Activated T-cell treated with anti-CD3 and anti-CD28 coated beads for 4 hours (primary cell): ENCODE data around the gene PAEP.
"Not testable (repeated sequence)": the region's sequence is repeated elsewhere in the genome, so short reads cannot be mapped to it uniquely, and the experiment has no call there.

Experiments used
- DNase-seq: peaks from one replicate; pipeline ENCODE4 v3.0.0-alpha.2; 2020

The PAEP gene

DNA sequence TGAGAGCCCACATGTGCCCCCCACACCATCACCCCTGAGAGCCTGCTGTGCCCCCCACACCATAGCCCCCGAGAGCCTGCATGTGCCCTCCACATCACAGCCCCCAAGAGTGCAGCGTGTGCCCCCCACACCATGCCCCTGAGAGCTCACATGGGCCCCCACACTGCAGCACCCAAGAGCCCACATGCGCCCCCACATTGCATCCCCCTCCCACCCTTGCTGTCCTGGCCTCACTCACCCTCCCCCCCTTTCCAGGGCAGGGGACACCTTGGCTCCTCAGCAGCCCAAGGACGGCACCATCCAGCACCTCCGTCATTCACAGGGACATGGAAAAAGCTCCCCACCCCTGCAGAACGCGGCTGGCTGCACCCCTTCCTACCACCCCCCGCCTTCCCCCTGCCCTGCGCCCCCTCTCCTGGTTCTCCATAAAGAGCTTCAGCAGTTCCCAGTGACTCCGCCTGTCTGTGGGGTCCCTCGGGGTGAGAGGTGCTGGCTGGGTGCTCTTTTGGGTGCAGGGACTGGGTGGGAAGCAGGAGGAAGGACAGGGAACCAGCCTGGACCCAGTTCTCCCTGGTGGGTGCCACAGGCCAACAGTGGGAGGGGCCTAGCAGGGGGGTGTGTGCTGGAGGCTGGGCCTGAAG lies 35.3 kb upstream of the PAEP start:
- DNase-seq: no peak

DNA sequence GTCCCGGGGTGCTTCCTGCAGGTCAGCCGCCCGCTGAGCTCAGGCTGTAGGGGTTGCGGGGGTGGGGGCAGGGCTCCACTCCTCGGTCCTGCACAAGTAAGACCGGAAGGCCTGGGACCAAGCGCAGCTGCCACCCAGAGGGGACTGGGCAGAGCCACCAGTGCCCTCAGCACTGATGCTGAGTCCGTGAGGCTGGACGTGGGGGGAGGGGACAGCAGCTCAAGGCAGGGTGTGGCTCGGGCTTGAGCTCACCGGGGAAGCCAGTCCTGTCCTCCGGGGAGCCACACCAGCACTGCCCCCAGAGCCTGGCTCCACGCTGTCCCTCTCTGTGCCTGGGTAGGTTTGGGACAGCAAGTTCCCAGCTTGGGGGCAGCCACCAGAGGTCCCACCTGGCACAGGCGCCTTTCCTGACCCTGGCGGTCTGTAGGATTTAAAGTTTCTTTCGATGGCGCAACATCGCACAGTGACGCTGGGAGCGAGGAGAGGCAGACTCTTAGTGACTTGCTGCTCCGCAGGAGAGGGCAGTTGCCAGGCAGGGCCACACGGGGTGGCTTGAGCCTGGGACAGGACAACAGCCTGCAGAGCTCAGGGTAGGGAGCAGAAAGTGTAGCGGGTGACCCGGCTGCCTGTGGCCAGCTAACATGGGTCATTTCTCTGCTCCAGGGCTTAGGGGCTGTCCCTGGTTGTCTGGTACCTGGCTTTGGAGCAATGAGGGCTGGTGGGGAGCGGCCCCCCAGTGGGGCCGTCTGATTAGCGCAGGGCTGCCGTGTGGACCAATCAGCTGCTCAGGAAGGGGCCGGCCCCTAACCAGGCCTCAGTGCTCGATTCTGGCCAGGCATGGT lies 34.6 kb upstream of the PAEP start:
- DNase-seq: no peak

DNA sequence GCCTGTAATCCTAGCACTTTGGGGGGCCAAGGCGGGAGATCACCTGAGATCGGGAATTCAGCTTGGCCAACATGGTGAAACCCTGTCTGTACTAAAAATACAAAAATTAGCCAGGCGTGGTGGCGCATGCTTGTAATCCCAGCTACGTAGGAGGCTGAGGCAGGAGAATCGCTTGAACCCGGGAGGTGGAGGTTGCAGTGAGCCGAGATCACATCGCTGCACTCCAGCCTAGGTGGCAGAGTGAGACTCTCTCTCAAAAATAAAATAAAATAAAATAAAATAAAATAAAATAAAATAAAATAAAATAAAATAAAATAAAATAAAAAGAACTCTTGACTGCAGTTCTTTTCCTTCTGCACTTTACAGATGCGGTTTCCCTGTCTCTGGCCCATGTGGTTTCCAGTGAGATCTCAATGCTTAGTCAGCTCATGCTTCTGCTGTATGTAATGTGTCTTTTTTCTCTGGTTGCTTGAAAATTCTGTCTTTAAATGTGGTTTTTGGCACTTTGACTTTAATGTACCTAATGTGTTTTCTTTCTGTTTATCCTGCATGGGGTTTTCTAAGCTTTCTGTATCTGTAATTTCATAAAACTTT lies 32.6 kb upstream of the PAEP start:
- not testable (repeated sequence) for DNase-seq

DNA sequence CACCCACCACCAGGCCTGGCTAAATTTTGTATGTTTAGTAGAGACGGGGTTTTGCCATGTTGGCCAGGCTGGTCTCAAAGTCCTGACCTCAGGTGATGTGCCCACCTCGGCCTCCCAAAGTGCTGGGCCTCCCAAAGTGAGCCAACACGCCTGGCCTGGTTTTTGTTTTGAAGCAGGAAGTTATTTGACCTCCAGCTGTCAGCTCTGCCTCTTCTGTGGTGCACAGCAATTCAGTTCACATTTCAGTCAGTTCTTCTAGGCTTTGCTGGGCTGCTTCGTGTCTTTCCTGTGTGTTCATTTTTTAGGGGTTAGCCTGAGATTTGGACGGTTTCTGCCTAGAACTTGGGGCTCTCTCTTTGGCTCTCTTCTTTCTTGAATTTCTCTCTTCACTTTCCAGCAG lies 31.4 kb upstream of the PAEP start:
- DNase-seq: no peak

DNA sequence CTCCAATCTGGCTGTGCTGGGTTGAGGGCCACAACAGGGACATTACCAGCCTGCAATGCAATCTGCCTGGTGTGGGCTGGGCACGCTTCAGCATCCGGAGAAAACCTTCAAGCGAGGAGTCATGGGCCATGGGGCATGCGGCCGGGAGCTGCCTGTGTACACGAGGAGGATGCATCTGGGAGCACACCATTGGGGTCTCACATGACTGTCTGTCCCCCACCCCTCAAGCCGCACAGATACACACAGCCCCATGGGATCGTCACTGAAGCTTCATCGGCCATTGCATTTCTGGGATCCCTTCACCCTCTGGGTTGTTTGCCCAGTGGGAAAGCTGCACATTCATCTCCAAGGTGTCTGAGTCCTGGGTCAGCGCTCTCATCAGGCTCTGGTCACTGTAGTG lies 30.5 kb upstream of the PAEP start:
- no peak for DNase-seq

DNA sequence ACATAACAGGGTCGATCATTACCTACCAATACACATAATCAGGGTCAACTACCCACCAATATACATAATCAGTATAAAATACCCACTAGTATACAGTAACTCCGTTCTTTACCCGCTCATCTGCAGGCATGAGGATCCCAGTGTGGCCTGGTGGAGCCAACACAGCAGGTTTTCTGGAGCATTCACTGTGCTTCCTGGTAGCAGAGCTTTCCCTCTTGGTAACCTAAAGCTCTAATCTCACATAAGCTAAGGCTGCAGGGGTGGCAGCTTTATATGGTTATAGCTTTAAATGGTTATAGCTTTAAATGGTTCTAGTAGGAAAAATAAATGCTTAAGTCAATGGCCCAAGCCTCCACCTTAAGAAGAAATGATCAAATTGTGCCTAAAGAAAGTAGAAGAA lies 28.4 kb upstream of the PAEP start:
- DNase-seq: no peak

DNA sequence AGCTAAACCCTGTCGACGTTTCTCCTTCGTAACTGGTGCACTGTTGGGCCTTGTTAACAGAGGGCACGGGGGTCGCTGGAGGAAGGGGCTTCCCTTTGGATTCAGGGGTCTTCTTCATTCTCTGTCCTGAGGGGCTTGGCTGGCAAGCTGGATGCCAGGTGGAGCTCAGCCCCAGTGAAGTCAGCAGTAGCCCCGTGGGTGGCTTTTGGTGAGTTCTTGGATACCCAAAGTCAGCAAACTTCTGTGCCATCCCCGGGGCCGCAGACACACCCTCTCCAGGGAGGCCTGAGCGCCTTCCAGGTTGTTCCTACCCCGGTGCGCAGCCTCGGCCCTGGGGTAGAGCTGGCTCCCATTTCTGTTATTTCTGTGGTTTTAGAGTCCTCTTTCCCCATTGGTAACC lies 27.9 kb upstream of the PAEP start:
- DNase-seq: no peak

DNA sequence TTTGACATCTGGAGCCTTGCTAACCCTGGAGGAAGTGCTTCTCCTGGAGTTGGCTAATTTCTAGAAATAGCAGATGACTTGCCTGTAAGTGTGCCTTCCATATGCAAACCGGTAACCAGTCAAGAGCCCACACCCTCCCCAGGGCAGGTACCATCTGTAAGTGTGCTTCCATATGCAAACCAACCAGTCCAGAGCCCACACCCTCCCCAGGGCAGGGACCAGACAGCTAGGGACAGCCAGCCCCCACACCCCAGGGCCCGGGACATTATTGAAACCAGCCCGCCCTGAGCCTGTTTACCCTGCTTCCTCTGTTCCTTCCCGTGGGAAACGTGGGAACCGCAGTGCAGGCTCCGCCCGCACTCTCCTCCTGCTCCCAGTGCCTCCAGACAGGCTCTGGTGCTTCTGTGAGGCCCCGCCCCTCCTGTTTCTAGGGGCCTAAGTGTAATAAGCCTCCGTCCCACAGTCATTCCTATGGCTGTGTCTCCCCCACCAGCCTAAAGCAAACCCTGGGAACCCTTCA lies 27.3 kb upstream of the PAEP start:
- DNase-seq: not testable (repeated sequence)

DNA sequence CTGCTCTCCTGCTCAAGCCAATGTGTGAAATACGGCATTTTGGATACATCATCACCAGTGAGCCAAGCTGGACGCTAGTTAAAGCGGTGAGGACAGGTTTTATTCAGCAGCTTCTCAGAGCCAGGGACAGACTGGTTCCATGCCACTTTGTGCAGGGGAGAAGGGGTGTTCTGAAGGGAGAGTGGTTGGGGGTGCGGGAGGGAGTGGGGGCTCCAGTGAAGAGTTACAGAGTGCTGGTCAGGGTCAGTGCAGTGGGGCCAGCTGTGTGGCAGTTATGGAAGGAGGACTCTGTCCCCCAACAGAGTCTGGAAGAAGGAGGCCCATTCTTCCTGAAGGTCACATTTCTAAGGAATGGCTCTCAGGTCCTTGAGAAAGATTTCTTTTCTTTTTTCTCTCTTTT lies 26.7 kb upstream of the PAEP start:
- DNase-seq: not testable (repeated sequence)

DNA sequence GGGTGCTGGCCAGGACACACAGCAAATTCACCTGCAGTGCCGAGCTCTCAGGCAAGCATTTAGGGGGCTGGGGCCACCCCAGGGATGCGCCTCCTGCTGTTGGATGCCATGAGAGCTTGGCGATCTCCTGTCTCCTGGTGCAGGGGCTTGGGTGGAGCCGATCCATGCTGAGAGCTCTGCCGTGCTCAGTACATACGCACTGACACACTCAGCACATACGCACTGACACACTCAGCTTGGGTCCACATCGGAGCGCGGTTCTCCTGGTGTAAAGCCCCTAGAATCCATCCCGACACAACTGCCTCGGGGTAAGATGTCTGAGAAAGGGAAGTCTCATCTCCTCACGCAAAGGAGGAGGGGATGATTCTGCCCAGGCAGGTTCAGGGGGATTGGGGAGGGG lies 25.9 kb upstream of the PAEP start:
- not testable (repeated sequence) for DNase-seq

DNA sequence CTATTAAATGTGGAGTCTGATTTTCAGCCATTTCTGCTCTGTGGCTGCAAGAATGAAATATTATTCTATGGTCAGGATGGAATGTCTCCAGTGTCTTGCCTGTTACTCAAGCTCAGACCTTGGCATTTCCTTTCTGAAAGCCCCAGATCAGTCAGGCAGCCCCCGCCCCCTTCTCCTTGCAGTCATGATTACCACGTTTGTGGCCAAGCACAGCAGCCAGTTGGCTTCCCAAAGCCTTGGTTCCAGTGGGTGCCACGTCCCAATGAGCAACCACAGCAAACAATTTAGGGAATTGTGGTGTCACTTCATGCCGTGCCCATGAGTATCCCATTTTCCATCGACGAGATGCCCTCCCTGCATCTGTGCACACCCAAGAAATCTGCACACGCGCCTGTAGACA lies 25.3 kb upstream of the PAEP start:
- DNase-seq: no peak

DNA sequence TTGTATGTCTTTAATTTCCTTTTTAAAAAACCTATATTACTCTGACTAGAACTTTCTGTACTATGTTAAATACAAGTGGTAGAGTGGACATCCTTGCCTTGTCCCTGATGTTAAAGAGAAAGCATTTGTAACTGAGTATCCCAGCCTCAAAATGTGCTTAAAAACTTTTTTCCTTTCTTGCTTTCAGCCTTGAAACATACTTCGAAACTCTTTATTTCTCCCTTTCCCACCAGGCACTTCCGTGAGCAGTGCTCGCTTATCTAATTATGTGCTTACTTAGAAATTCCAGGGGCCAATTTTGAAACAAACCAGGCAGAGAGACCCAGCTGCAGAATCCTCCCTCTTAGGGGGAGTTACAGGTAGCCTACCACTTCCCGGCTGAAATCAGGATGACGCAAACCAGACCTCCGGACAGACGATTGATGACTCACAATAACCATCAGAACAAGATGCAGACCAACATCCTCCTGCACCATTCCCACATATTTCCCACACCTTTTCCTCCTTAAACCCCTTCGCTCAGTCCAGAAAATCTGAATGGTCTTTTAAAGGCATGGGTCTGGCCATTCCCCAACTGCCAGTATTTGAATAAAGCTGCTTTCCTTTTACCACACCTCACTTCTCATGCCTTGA lies 18.2 kb upstream of the PAEP start:
- not testable (repeated sequence) for DNase-seq

DNA sequence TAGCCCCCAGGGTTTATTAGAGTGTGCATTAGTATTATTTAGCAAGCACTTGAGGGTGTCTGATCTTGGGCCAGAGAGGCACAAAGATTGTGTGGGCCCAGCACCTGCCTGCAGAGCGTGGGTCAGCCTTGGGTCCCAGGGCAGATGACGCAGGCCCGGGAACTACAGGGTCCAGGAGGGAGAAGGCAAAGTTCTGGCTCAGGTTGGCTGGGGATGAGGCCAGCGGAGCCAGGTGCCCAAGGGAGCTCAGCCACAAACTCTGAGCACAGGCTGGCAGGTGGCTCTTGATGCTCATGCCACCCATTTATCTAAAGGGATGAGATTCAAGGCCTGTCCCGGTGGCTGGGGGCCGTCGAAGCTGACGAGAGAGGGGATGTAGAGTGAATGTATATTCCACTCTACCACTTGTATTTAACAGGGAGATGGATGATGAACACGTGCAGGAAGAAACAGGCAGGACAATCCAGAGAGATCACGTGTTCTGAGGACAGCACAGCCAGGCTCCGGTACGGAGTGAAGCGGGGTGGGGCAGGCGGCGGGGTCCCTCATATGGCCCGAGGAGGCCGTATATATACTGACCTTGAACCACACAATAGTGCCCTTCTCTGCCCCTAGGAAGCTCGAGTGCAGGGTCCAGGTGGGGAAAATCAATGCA lies 16.4 kb upstream of the PAEP start:
- DNase-seq: no peak

DNA sequence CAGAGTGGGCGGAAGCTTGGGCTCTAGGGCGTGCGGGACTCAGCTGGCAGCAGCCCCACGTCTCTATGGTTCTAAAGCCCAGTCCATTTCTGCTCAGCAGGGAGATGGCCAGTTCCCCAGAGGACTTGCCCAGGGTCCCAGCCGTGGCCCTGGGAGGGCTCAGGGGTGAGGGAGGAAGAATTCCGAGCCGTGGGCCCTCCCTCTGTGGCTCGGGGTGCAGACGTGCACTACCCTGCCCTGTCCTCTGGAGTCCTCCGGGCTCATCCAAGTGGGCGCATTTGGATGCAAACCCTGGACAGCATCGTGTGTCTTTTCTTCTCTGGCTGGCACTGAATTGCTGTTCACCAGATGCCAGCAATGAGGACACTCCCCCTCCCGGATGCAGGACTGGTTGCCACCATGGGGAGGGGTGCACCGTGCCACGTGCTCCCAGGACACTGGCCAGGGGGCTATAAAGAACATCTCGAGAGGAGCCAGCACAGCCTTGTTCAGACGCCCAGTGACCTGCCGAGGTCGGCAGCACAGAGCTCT lies 15.8 kb upstream of the PAEP start, which contains the start of gene OBP2A:
Gene OBP2A, plus strand, starts transcription at position 481 of the 531 bp plus-strand sequence. CDS start 55 bp downstream, outside the sequence.
- DNase-seq: not testable (repeated sequence)

DNA sequence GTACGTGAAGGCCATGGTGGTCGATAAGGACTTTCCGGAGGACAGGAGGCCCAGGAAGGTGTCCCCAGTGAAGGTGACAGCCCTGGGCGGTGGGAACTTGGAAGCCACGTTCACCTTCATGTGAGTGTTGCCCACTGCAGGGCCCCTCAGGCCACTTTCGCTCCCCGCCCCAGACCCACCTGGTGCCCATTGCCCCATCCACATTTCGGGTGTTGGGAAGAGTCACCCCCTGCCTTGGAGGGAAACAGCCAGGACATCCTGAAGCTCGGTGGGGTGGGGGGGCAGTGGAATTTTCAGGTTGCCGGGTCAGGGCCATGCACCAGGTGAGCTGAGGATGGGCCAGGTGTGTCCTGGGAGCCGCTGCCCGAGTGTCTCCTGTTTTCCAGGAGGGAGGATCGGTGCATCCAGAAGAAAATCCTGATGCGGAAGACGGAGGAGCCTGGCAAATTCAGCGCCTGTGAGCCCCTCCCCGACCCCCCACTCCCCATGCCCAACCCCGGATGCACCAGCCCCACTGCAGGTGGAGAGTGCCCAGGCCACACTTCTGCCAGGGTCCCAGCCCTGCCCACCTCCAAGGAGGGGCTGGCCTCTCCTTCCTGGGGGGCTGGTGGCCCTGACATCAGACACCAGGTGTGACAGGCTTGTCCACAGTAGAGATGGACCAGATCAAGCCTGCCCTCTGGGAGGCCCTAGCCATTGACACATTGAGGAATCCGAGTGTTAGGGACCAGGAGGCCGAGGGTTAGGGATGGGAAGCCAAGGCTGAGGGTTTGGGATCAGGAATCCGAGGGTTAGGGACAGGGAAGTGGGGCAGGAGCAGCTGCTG lies 14.6 kb upstream of the PAEP start:
- DNase-seq: not testable (repeated sequence)

DNA sequence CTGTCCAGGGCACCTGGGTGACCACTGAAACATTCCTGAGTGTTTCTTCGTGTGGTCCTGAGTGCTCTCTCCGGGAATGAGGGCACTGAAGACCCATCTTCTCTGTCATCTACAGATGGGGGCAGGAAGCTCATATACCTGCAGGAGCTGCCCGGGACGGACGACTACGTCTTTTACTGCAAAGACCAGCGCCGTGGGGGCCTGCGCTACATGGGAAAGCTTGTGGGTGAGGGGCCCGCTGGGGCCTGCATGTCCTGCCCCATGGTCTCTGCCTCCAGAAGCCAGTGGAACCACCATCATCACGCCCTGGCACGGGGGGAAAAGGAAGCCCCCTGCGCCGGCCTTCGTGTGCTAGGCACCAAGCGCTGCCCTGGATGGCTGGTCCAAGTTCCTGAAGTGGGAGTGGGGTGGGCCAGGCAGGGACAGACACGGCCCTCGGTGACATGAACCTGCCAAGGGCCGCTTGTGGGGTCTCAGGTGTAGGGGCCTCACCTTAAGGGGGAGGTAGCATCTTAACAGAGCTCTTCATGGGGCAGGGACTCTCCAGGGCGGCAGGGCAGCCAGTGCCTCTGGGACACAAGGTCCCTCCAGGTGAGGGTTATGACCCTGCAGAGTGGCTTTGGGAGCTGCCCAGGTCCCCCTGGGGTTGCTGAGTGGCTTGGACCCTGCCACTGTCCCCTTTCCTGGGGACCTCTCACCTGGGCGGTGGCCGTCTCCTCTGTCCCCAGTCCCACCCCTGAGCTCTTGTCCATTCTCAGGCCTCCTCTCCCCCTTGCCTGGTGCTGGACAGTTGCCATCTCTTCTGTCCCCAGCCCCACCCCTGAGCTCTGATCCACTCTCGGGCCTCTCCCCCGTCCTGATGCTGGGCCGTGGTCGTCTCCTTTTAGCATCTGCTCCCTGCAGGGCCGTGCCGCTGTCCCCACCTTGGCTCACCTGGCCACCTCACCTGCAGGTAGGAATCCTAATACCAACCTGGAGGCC lies 13.5 kb upstream of the PAEP start:
- no peak for DNase-seq

DNA sequence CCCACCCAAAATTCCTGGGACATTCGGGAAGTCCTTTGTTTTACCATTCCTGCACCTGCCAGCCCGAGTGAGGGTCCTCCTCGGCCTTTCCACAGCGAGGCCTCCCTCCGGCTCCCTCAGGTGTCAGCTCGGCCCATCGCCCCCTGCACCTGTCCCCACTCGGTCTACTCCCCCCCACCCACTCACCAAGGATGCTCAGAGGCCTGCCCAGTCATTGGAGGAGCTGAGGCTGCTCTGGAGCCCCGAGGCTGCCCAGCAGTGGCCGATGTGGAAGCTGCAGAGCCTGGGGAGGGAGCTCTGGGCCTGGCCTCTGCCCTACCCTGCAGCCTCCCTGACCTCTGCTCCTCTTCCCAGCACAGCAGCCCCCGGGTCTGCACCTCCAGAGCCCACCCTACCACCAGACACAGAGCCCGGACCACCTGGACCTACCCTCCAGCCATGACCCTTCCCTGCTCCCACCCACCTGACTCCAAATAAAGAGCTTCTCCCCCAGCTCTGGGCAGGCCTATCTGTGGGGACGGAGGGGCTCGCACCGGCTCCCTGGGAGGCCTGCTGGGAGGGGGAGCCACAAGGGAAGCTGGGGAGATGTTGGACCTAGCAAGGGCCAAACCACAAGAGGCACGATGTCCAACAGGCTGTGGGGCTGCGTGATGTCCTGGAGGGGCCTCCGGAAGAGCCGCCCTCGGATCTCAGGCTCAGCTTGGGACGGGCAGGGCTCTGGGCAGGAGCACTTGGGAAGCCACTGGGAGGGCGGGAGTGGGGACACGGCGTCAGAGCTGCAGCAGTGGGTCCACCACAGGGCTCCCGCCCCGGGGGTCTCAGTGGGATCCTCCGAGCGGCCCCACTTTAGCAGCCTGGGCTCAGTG lies 11.8 kb upstream of the PAEP start:
- DNase-seq: not testable (repeated sequence)

DNA sequence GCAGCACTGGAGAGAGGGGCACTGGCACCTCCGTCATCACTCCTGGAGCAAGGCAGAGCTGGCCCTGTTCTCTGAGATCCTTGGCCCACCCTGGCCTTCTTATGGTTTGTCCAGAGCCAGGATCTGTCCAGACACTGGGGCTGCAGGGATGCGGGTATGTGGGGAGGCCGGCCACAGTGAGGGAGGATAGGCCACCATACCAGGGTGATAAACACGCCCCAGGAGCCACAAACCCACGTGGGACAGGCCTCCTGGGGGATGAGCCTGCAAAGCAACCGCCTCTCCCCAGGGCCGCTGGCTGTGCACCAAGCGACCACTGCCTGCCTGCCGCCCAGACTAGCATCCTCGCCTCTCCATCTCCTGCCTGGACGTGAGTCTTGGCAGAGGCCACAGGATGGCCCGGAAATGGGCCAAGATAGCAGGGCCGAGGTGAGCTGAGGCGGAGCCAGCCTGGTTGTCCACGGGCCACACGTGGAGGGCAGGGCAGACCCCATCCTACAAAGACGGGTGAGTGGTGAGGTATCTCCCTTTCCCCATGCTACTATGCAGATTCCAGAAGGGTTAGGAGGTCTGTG lies 11.1 kb upstream of the PAEP start:
- DNase-seq: no peak

DNA sequence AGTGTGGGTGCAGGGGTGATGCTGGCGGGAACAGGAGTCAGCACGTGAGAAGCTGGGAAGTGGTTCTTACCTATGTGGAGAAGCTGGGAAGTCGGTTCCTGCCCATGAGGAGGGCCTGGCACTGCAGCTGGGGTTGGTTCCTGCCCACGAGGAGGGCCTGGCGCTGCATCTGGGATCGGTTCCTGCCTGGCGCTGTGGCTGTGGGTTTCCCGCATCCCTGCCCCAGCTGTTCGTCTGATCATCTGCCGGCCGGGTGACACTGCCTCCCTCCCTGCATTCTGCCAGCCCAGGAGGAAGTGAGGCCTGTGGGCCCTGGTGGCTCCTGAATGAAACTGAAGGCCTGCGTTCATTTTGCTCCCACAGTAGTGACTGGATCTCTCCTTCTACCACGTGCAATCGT lies 10.5 kb upstream of the PAEP start:
- no peak for DNase-seq
